Measurements from ENCODE around the gene FRYL.
A peak's percentile ranks its signal among the peaks of the same experiment; 100 is the strongest.
"Not testable (repeated sequence)": the region's sequence is repeated elsewhere in the genome, so short reads cannot be mapped to it uniquely, and the experiment has no call there.

FRYL gene

GRCh38 chr4:48779998-48780864 is at the start of gene FRYL:
Gene FRYL (minus strand): TSS chr4:48780279. CDS start chr4:48634410, 145,869 bp downstream.
- in situ Hi-C loops (cut with HindIII; ENCODE audit: low sequenced_read_pairs), result loop anchor here (5.0 kb wide), 1 partner anchor 37 kb away; no protein-coding TSS in a partner anchor

DNA sequence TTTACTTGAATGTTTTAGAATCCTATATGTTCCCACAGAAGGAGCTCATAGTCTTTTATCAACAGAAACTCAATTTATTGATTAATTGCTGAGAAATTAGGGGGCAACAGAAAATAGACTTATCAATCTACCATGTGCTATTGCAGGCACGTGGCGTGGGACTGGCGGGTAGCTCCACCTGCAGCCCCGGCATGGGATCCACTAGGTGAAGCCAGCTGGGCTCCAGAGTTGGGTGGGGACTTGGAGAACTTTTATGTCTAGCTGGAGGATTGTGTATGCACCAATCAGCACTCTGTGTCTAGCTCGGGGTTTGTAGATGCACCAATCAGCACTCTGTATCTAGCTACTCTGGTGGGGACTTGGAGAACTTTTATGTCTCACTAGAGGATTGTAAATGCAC is 47.5 kb upstream of the FRYL start:
- in situ Hi-C loops (cut with HindIII; ENCODE audit: low sequenced_read_pairs), result no loop called here
- no peak for TF ChIP-seq CTCF (IDR thresholded peaks at IDR 0.05; ENCODE audit: low read depth, low read length, missing control alignments)
- DNase-seq (ENCODE audit: low read depth), result no peak
- H3K4me3 ChIP-seq (ENCODE audit: low read depth, low read length), result no peak overlapping the region

More at GRCh38 chr4:48779998-48780864, at the start of gene FRYL:
- peak; percentile 99 for DNase-seq (ENCODE audit: low read depth)
- peak within 1 kb of the TSS; percentile 83 for H3K4me3 ChIP-seq (ENCODE audit: low read depth, low read length)
- no peak for TF ChIP-seq CTCF (IDR thresholded peaks at IDR 0.05; ENCODE audit: low read depth, low read length, missing control alignments)

DNA sequence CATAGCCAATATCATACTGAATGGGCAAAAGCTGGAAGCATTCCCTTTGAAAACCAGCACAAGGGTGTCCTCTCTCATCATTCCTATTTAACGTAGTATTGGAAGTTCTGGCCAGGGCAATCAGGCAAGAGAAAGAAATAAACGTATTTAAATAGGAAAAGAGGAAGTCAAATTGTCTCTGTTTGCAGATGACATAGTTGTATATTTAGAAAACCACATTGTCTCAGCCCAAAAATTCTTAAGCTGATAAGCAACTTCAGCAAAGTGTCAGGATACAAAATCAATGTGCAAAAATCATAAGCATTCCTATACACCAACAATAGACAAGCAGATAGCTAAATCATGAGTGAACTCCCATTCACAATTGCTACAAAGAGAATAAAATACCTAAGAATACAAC is 41.4 kb upstream of the FRYL start:
- in situ Hi-C loops (cut with HindIII; ENCODE audit: low sequenced_read_pairs); DNase-seq (ENCODE audit: low read depth); H3K4me3 ChIP-seq (ENCODE audit: low read depth, low read length): not testable (repeated sequence)

DNA sequence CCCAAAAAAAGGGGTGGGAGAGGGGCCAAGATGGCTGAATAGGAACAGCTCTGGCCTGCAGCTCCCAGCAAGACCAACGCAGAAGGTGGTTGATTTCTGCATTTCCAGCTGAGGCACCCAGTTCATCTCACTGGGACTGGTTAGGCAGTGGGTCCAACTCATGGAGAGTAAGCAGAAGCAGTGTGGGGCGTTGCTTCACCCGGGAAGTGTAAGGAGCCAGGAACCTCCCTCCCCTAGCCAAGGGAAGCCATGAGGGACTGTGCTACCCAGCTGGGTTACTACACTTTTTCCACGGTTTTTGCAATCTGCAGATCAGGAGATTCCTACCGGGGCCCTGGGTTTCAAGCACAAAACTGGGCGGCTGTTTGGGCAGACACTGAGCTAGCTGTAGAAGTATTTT is 36.9 kb upstream of the FRYL start:
- H3K4me3 ChIP-seq (ENCODE audit: low read depth, low read length), result no peak overlapping the region
- in situ Hi-C loops (cut with HindIII; ENCODE audit: low sequenced_read_pairs), result loop anchor here (5.0 kb wide), 1 partner anchor 35 kb away; the partner anchor contains the start of gene FRYL
- TF ChIP-seq CTCF (IDR thresholded peaks at IDR 0.05; ENCODE audit: low read depth, low read length, missing control alignments), result no peak
- no peak for DNase-seq (ENCODE audit: low read depth)

- in situ Hi-C loops (cut with HindIII; ENCODE audit: low sequenced_read_pairs), result loop anchor here (5.0 kb wide), 1 partner anchor 34 kb away; the partner anchor contains the start of gene FRYL
- not testable (repeated sequence) for H3K4me3 ChIP-seq (ENCODE audit: low read depth, low read length); DNase-seq (ENCODE audit: low read depth)
Measured at GRCh38 chr4:48816297-48816696, 36.2 kb upstream of the FRYL start.

DNA sequence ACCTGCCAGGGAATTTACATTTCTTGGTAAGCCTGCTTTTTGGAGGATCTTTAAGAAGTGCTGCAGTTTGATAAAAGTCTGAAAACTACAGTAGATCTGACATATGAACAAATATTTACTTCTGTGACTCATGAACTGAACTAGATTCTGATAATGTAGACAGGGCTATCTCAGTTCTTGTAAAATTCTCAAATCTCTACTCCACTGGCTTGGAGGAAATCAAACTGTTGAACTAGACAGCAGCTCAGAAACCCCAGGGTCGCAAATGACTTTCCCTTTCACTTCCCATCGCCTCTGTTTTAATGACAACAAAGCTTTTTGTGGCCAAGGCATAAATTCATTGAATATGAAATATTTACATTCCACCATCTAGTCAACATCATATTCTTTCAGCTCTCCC is 35.4 kb upstream of the FRYL start:
- TF ChIP-seq CTCF (IDR thresholded peaks at IDR 0.05; ENCODE audit: low read depth, low read length, missing control alignments), result no peak
- no peak overlapping the region for H3K4me3 ChIP-seq (ENCODE audit: low read depth, low read length)
- in situ Hi-C loops (cut with HindIII; ENCODE audit: low sequenced_read_pairs), result loop anchor here (5.0 kb wide), 1 partner anchor 33 kb away; the partner anchor contains the start of gene FRYL
- DNase-seq (ENCODE audit: low read depth), result no peak

DNA sequence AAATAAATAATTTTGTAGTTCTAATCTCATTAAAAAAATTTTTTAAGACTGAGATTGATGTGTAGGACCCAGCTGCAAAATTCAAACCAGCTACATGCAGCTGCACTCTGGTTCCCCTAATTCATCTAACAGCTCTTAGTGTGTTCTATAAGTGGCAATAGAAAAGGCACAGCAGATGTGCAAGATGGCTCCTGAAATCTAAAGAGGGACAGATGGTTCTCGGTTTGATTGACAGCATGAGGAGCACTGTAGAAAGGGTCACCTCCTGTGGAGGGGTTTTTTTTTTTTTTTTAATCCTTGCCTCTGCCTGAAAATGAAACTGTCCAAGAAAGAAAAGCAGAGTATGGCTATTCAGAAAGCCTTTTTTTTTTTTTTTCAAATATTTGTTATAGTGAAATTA is 33.9 kb upstream of the FRYL start:
- H3K4me3 ChIP-seq (ENCODE audit: low read depth, low read length), result no peak overlapping the region
- no peak for TF ChIP-seq CTCF (IDR thresholded peaks at IDR 0.05; ENCODE audit: low read depth, low read length, missing control alignments)
- in situ Hi-C loops (cut with HindIII; ENCODE audit: low sequenced_read_pairs), result no loop called here
- no peak for DNase-seq (ENCODE audit: low read depth)

All from astrocyte of the cerebellum (primary cell).